Neural progenitor cell (in vitro differentiated cells): Measurements from ENCODE around the gene KCNMA1. TPM values are rescaled to one million over a fixed set of nuclear protein-coding genes. Genes with fewer than 3 reads are reported as not detected.

ENCODE experiments used
- DNase-seq: peaks from one replicate; pipeline ENCODE4 v3.0.0-alpha.2; 2016; ENCODE audit warnings: low spot score
- H2AFZ ChIP-seq: fragments of 200-600 bp; sonication (generic); replicated peaks from 2 replicates; pipeline ENCODE4 v1.6.1; 2016; ENCODE audit warnings: antibody characterized with exemption
- H3F3A ChIP-seq: fragments of 200-600 bp; sonication (generic); 2 replicates; pipeline ENCODE4 v1.6.1; 2016; ENCODE audit warnings: antibody characterized with exemption, low read depth
- H3K27ac ChIP-seq: fragments of 200-600 bp; sonication (generic); 2 replicates; pipeline ENCODE4 v1.5.1; 2016; ENCODE audit warnings: mild to moderate bottlenecking
- H3K27me3 ChIP-seq: fragments of 200-600 bp; sonication (generic); 2 replicates; pipeline ENCODE4 v1.6.1; 2016; ENCODE audit warnings: mild to moderate bottlenecking, moderate library complexity
- H3K36me3 ChIP-seq: fragments of 200-600 bp; sonication (generic); 2 replicates; pipeline ENCODE4 v1.5.1; 2016
- H3K4me1 ChIP-seq: fragments of 200-600 bp; sonication (generic); 2 replicates; pipeline ENCODE4 v1.6.1; 2016; ENCODE audit warnings: mixed run types
- H3K4me2 ChIP-seq: fragments of 200-600 bp; sonication (generic); 2 replicates; pipeline ENCODE4 v1.6.1; 2016
- H3K4me3 ChIP-seq: fragments of 200-600 bp; sonication (generic); 2 replicates; pipeline ENCODE4 v1.5.1; 2016
- H3K79me2 ChIP-seq: fragments of 200-600 bp; sonication (generic); 2 replicates; pipeline ENCODE4 v1.6.1; 2016; ENCODE audit warnings: low read depth
- H3K9ac ChIP-seq: fragments of 200-600 bp; sonication (generic); 2 replicates; pipeline ENCODE4 v1.6.1; 2016
- H3K9me3 ChIP-seq: fragments of 200-600 bp; sonication (generic); 2 replicates; pipeline ENCODE4 v1.5.1; 2016; ENCODE audit warnings: low read depth
- H4K20me1 ChIP-seq: fragments of 200-600 bp; sonication (generic); 2 replicates; pipeline ENCODE4 v1.6.1; 2016; ENCODE audit warnings: low read depth
- H3K27ac Mint-ChIP-seq: 3 replicates; pipeline ENCODE4 v1.8.0; 2021; ENCODE audit warnings: mixed read lengths
- H3K27me3 Mint-ChIP-seq: 2 replicates; pipeline ENCODE4 v1.8.0; 2022; ENCODE audit warnings: low read depth, mild to moderate bottlenecking, inconsistent platforms, moderate library complexity, mixed read lengths; ENCODE audit not compliant: insufficient read depth
- H3K36me3 Mint-ChIP-seq: 3 replicates; pipeline ENCODE4 v1.8.0; 2021; ENCODE audit warnings: mixed read lengths
- H3K4me1 Mint-ChIP-seq: 3 replicates; pipeline ENCODE4 v1.8.0; 2021; ENCODE audit warnings: mixed read lengths
- H3K4me3 Mint-ChIP-seq: 3 replicates; pipeline ENCODE4 v1.8.0; 2021; ENCODE audit warnings: mild to moderate bottlenecking, moderate library complexity, mixed read lengths
- H3K9me3 Mint-ChIP-seq: 3 replicates; pipeline ENCODE4 v1.8.0; 2020; ENCODE audit warnings: mixed read lengths
- CTCF ChIP-seq: fragments of 200-600 bp; sonication (generic); IDR thresholded peaks from 2 replicates; pipeline ENCODE4 v1.5.1; 2017; ENCODE audit warnings: antibody characterized with exemption, mild to moderate bottlenecking
- EZH2 ChIP-seq: fragments of 200-600 bp; sonication (generic); IDR thresholded peaks from 2 replicates; pipeline ENCODE4 v1.6.1; 2017; ENCODE audit warnings: antibody characterized with exemption, mild to moderate bottlenecking, moderate library complexity
- EZH2phosphoT487 ChIP-seq: fragments of 200-600 bp; sonication (generic); IDR thresholded peaks from 2 replicates; pipeline ENCODE4 v1.6.1; 2017; ENCODE audit warnings: antibody characterized with exemption
- total RNA-seq: library from RNA; depleted of rRNA; stranded (reverse); fragments of >200 nt; gene quantifications from 2 replicates; pipeline ENCODE4 v1.2.3, GENCODE V29; 2015; ENCODE audit warnings: low replicate concordance

The KCNMA1 gene
- total RNA-seq, 1 donor from 2014 or later: 2.4 TPM

DNA sequence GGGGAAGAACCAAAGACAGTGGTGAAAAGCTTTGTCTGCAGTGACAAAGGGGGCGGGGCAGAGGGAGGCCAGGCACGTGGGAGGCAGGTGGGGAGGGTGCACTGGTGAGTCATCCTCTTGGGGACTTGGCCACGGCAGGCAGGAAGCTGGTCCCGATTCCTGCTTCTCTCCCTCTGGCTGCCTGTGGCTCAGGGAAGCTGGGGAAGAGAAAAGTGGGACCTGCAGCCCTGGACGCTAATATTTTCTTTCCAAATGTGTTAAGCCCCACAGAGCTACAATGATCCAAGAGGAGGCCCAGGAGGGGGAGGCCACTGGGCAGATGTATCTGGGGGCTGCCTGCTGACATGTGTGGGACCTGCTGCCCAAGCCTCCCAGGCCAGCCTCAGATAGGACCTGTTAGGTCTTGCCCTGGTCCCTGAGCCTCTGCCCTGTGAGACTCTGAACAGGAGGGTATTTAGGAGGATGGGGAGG, 231.8 kb downstream of the KCNMA1 start:
- no peaks in the 10 kb centered on the region for H3K36me3 Mint-ChIP-seq
- peaks cover 34% of the 10 kb centered on the region for H3K4me1 Mint-ChIP-seq
- peaks cover 7% of the 10 kb centered on the region for H3F3A ChIP-seq
- H3K27ac ChIP-seq: no peak overlapping the region
- H3K79me2 ChIP-seq: no peaks in the 10 kb centered on the region
- H3K4me3 ChIP-seq: no peak overlapping the region
- H3K9me3 ChIP-seq: no peaks in the 10 kb centered on the region
- H2AFZ ChIP-seq: no peak overlapping the region
- H3K27ac Mint-ChIP-seq: no peak overlapping the region
- H3K9me3 Mint-ChIP-seq: no peaks in the 10 kb centered on the region
- H3K27me3 Mint-ChIP-seq: peaks cover 8% of the 10 kb centered on the region
- DNase-seq: peak; percentile 82
- no peak for TF ChIP-seq EZH2
- no peak for TF ChIP-seq CTCF
- no peak for TF ChIP-seq EZH2phosphoT487
- no peak overlapping the region for H3K9ac ChIP-seq
- no peaks in the 10 kb centered on the region for H3K36me3 ChIP-seq
- peak overlapping the region; percentile 15 for H3K4me2 ChIP-seq
- no peaks in the 10 kb centered on the region for H3K27me3 ChIP-seq
- H3K4me1 ChIP-seq: peaks cover 23% of the 10 kb centered on the region
- H3K4me3 Mint-ChIP-seq: no peak overlapping the region
- H4K20me1 ChIP-seq: no peaks in the 10 kb centered on the region

- Histone ChIP-seq H3K79me2 (no peaks in the 10 kb centered on the region), H3K27ac (no peak overlapping the region), H3K9ac (no peak overlapping the region), H3K4me1 (peaks cover 33% of the 10 kb centered on the region), H3K9me3 (no peaks in the 10 kb centered on the region), H3K4me3 (no peak overlapping the region), H3K27me3 (no peaks in the 10 kb centered on the region), H3F3A (peaks cover 15% of the 10 kb centered on the region), H3K36me3 (no peaks in the 10 kb centered on the region), H2AFZ (no peak overlapping the region), H4K20me1 (no peaks in the 10 kb centered on the region), H3K4me2 (no peak overlapping the region)
- TF ChIP-seq EZH2phosphoT487 (no peak), CTCF (no peak), EZH2 (no peak)
- H3K9me3 Mint-ChIP-seq: no peaks in the 10 kb centered on the region
- peaks cover 29% of the 10 kb centered on the region for H3K4me1 Mint-ChIP-seq
- no peak overlapping the region for H3K27ac Mint-ChIP-seq
- no peaks in the 10 kb centered on the region for H3K36me3 Mint-ChIP-seq
- no peak overlapping the region for H3K4me3 Mint-ChIP-seq
- no peak for DNase-seq
- H3K27me3 Mint-ChIP-seq: peaks cover 5% of the 10 kb centered on the region
Measured at GRCh38 chr10:77404810-77405209, 232.8 kb downstream of the KCNMA1 start.

- peaks cover 40% of the 10 kb centered on the region for H3K4me1 ChIP-seq
- H3K9ac ChIP-seq: no peak overlapping the region
- peak; percentile 54 for DNase-seq
- no peak overlapping the region for H3K4me3 ChIP-seq
- peaks cover 19% of the 10 kb centered on the region for H3F3A ChIP-seq
- H2AFZ ChIP-seq: no peak overlapping the region
- H3K27me3 ChIP-seq: no peaks in the 10 kb centered on the region
- H3K27ac ChIP-seq: no peak overlapping the region
- TF ChIP-seq EZH2phosphoT487 (no peak), EZH2 (no peak), CTCF (no peak)
- H3K9me3 ChIP-seq: no peaks in the 10 kb centered on the region
- peaks cover 29% of the 10 kb centered on the region for H3K4me1 Mint-ChIP-seq
- no peaks in the 10 kb centered on the region for H4K20me1 ChIP-seq
- H3K36me3 Mint-ChIP-seq: no peaks in the 10 kb centered on the region
- no peak overlapping the region for H3K4me2 ChIP-seq
- H3K27ac Mint-ChIP-seq: no peak overlapping the region
- no peaks in the 10 kb centered on the region for H3K9me3 Mint-ChIP-seq
- H3K27me3 Mint-ChIP-seq: no peaks in the 10 kb centered on the region
- H3K79me2 ChIP-seq: no peaks in the 10 kb centered on the region
- H3K4me3 Mint-ChIP-seq: no peak overlapping the region
- H3K36me3 ChIP-seq: no peaks in the 10 kb centered on the region
Measured at GRCh38 chr10:77403761-77404160, 233.8 kb downstream of the KCNMA1 start.
